Retina (tissue), 1 donor: ENCODE results near the gene DGUOK.
"Not testable (repeated sequence)": the region's sequence is repeated elsewhere in the genome, so short reads cannot be mapped to it uniquely, and the experiment has no call there.

ENCODE experiments used
- DNase-seq: peaks from one replicate; pipeline ENCODE4 v3.0.0-alpha.2; 2016

The DGUOK gene

DNA sequence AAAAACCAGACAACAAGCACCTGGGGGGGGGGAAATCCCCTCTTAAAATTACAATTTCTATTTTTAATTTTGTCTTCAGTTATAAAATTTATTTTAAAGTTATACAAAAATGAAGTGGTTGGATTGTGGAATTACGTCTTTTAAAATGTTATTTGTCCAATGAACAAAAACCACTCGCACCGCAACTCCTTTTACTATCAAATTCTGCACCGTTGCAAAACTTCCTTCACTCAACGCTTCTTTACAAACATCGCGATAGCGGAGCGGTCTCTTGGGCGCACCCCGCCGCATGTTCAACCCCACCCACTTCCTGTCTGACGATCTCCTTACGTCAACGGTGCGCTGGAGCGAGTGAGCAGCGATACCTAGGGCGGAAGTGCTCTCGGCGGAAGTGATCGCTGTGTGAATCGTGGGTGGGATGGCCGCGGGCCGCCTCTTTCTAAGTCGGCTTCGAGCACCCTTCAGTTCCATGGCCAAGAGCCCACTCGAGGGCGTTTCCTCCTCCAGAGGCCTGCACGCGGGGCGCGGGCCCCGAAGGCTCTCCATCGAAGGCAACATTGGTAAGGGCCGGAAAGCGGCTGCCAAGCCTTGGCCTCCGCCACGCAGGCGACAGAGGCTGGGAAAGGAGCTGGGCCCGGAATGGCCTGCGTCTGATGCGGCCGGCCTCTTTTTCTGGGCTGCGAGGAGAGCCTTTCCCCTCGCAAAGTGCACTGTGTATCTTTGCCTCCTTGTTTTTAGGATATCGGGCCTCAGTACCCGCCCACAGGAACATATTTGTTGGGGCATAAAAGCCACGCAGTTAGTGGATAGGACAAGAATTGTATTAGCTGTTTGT is at the start of gene DGUOK:
Gene DGUOK (plus strand): TSS at position 388 of the 835 bp plus-strand sequence. CDS start 31 bp downstream, at position 419.
- peak; percentile 96 for DNase-seq

GRCh38 chr2:73877071-73877802 is 49.4 kb upstream of the DGUOK start:
- DNase-seq = no peak

DNA sequence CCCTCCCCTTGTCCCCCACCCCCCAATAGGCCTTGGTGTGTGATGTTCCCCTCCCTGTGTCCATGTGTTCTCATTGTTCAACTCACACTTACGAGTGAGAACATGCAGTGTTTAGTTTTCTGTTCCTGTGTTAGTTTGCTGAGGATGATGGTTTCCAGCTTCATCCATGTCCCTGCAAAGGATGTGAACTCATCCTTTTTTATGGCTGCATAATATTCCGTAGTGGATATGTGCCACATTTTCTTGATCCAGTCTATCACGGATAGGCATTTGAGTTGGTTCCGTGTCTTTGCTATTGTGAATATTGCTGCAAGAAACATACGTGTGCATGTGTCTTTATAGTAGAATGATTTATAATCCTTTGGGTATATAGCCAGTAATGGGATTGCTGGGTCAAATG is 48.7 kb upstream of the DGUOK start:
- DNase-seq = not testable (repeated sequence)

DNA sequence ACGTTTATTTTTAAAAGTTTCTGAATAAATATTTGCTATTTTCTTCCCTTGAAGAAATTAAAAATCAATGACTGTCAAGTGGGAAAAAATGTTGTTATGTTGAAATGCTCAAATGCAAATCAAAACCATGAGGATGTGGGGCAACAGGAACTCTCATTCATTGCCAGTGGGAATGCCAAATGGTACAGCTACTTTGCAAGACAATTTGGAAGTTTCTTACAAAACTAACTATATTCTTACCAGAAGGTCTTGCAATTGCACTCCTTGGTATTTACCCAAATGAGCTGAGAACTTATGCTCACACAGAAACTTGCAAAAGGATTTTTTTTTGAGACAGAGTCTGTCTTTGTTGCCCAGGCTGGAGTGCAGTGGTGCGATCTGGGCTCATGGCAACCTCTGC is 41.3 kb upstream of the DGUOK start:
- no peak for DNase-seq

- no peak for DNase-seq
Measured at GRCh38 chr2:73886357-73886756, 40.3 kb upstream of the DGUOK start.

DNA sequence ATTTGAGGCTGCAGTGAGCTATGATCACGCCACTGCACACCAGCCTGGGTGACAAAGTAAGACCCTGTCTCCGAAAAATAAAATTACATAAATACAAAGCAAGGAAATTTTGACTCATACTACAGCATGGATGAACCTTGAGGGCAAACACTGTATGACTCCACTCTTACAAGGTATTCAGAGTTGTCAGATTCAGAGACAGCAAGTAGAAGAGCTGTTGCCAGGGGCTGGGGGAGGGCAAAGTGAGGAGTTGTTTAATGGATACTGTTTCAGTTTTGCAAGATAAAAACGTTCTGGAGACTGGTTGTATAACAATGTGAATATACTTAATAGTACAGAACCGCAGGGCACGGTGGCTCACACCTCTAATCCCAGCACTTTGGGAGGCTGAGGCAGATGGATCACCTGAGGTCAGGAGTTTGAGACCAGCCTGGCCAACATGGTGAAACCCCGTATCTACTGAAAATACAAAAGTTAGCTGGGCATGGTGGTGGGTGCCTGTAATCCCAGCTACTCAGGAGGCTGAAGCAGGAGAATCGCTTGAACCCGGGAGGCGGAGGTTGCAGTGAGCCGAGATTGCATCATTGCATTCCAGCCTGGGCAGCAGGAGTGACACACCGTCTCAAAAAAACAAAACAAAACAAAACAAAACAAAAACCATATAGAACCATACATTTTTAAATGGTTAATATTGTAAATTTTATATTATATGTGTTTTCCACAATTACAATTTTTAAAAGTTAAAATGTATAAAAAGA is 38.9 kb upstream of the DGUOK start:
- DNase-seq = not testable (repeated sequence)

GRCh38 chr2:73888388-73888787 is 38.3 kb upstream of the DGUOK start:
- DNase-seq = no peak

- DNase-seq = no peak
Measured at GRCh38 chr2:73889206-73889605, 37.5 kb upstream of the DGUOK start.

DNA sequence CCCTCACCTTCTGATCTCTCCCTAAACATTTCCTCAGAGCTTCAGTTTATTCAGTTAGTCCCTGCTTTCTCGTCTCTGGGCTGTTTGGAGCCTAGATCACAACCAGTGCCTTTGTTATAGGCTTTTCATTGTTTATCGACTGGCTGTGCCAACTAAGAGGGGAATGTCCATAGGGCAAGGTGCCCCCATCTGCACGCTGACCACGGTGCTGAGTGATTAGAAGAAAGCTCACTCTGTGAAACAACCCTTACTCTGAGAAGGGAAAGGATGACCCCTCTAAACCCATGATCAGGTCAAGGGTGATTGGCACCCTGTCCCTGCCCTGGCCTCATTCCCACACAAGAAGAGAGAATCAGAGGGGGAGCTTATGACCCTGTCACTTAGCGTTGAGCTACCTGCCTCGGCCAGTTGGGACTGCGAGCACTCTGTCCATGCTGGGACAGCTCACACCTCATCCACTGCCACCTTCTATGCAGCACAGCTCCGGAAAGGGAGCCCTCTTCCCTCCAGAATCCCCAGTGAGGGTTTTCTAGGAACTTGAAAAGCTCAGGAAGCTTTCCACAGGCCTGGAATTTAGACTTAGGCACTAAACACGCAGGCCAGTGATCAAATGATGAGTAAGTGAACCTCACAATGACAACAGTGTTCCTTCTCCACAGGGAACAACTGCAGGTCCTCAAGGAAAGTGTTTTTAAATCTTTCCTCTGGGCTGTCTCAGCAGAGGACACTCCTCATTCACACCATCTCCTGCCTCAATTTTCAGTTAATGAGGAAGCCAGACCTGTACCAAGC is 36.2 kb upstream of the DGUOK start:
- no peak for DNase-seq

DNA sequence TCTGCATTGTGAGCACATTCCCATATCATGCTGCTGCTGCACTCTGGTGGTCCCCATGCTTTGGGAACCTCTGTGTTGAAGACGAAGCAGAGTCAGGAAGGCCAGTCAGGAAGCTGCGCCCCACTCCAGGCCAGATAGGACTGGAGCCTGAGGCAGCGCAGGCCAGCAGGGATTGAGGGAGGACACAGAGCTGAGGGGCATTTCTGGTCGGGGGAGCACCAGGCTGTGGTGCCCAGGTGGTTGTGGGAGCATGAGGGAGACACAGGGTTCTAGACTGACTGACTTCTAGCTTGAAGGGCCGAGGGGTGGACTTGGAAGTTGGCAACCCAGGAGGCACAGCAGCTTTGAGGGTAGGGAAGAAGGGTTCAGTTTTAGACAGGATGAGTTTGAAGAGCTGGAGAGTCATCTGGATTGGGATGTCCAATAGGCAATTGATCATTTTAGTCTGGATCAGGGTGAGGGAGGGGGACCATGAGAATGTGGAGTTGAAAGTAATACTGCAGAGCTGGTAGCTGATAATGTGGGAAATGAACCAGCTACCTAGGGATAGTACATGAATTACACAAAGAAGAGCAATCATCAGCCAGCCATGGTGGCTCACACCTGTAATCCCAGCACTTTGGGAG is 35.3 kb upstream of the DGUOK start:
- DNase-seq = no peak

DNA sequence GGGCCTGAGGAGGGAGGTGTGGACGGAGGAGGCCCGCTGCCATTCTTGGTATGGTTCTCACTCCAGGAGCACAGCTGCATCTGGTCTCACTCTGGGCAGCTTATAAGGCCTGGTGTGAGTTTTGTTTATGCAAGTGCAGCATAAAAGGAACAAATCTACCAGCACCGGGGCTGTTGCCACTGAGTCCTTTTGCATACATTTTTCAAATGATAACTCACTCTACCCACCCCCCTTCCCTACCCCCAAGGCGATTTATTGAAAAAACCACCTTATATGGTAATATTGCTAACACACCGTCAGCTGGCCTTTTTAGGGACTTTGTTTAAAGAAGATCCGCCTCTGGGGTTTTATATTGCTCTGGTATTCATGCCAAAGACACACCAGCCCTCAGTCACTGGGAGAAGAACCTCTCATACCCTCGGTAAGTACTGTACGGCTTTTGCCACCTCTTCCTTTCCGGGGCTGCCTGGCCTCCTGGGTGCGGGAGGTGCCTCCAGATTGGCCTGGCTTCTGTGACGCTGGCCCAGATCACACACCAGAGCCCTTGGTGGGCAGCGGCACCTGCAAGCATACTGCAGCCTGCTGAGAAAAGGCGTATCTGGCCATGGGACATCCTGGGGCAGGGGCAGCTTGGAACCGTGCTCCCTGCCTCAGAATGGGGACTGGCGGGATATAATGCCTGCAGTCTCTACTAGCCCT is 33.9 kb upstream of the DGUOK start, which contains the start of gene ACTG2:
Gene ACTG2 (plus strand): TSS at position 378 of the 699 bp plus-strand sequence. CDS start 8,304 bp downstream, outside the sequence.
- DNase-seq = no peak

- no peak for DNase-seq
Measured at GRCh38 chr2:73893764-73894474, 32.8 kb upstream of the DGUOK start.

- no peak for DNase-seq
Measured at GRCh38 chr2:73894475-73894850, 32.2 kb upstream of the DGUOK start.

DNA sequence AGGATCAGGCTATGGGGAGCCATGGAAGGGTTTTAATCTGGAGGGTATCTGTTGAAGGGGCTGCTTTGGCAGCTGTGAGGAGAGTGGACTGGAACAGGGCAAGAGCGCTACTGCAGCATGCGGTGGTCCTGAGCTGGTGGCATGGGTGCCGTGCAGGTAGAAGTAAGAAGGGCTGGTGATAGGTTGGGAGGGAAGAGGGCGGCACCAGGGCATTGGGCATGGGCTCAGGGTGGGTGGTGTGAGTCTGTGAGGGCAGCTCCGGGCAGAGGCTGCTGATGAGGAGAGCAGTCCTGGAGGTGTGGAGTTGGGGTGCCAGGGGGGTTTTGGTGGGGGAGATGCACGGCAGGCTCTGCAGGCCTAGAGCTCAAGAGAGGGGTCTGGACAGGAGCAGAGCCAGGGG is 31.8 kb upstream of the DGUOK start:
- no peak for DNase-seq

GRCh38 chr2:73895473-73895872 is 31.2 kb upstream of the DGUOK start:
- DNase-seq = no peak

DNA sequence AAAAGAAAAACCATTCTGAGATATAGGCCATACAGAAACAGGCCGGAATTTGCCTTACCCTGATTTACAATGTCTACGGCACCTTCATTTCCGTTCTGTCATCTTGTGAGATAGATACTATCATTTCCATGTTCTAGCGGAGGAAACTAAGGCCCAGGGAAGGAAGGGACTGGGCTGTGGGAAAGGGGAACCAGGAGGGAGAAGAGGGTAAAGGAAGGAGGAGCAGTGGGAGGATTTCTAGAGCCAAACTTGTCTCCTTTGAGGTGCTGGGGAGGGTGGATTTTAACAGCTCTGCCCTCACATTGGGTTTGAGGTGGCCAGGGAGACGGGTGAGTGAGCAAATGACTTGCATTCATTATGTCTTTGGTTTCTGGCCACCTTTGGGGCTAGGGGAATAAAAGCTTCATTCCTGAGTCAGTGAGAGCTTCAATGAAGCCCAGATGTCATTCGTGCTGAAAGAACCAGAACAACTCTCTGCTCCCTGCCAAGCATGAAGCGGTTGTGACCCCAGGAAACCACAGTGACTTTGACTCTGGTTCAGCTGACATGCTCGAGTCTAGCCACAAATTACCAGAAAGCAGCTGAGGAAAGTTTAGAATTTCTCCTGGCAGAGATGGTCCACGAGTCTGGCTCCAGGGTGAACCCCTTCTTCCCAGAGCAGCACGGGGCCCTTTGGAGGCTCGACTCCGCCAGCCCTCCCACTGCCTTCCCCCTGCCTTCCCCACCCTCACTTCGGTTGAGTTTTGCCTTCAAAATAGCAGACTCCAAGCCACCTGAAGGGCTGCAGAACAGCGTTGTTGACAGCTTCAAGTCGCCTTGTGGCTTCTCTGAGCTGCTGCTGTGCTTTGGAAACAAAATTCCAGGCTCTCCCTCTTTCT is 30.1 kb upstream of the DGUOK start:
- DNase-seq = no peak

DNA sequence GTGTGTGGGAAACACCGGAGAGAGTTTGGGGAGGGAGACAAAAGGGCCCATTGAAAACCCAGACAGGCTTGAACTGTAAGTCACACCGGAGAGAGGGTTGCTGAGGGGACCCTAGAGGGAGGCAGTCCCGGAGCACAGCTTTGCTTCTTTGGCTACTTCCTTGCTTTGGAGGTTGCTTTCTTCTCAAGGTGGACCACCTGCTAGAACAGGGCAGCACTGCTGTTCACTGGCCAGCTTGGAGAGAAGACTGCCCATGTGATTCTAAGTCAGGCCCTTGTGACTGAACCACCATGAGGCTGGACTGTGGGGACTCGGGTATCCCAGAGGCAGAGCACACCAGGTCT is 29.5 kb upstream of the DGUOK start:
- no peak for DNase-seq

DNA sequence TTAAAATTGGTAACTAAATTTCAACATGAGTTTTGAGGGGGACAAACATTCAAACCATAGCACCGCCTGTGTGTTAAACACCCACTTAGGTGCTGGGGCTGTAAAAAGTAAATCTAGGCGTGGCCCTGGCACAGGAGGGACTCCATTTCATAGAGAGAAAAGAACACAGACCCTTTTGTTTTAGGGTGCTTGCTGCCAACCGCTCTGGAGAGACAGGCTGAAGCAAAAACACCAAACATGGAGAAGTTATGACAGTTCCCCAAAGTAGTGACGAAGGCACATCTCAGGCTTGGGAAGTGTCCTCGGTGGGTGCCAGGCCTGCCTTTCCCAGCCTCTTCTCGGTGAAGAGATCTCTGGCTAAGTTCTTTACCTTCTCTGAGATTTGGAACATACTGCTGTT is 28.7 kb upstream of the DGUOK start:
- DNase-seq = no peak

DNA sequence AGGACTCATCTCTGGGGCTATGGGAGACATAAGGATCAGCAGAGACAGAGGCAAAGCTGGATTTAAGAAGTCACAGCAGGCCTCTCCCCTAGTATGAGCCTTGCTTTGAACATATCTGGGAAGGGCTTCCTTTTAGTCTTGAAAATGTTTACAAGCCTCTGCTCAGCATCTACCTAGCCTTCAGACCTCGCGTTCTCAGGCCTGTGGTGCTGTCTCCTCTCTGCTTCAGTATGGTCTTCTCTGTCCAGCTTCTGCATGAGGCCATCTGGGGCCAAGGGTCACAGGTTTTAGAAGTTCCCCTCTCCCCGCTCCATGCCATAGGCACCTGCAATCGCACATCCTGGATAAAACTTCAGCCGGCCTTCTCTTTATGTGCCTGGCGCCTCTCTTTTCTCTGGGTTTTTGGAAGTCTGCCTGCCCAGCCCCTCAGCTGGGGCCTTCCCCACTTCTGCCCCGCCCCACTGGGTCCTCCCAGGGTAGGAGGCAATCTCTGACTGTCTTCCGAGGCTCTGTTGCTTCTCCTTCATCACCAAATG is 26.8 kb upstream of the DGUOK start:
- no peak for DNase-seq

DNA sequence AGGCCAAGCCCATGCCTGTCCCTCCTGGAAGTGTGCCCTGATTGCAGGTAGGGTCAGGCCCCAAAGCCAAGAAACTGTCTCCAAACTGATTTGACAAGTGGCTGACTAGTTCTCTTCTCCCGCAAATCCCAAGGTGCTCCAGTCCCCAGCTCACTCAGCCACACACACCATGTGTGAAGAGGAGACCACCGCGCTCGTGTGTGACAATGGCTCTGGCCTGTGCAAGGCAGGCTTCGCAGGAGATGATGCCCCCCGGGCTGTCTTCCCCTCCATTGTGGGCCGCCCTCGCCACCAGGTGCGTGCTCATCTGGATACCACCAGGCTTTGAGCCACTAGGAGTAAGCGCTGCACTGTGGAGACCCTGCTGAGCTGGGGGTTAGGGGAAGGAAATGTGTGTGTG is 25.5 kb upstream of the DGUOK start:
- no peak for DNase-seq
